SK-N-SH (cell line): ENCODE results near the gene ERC1. TPM values are rescaled to one million over a fixed set of nuclear protein-coding genes. Genes with fewer than 3 reads are reported as not detected.

ENCODE experiments used
- CTCF ChIA-PET: fragments of 300-600, 350-600 bp; formaldehyde crosslinking; extraction: SDS; loops from one replicate; lab custom pipeline; 2021; lab: Yijun Ruan, JAX
- POLR2A ChIA-PET: fragments of 350-600 bp; sonication (Branson Sonifier 250); formaldehyde crosslinking; extraction: SDS; loops from one replicate; lab custom pipeline; 2020; ENCODE audit warnings: antibody characterized with exemption, inconsistent platforms; lab: Yijun Ruan, JAX
- DNase-seq: peaks from one replicate; pipeline ENCODE4 v3.0.0; 2012
- H2AFZ ChIP-seq: fragments of 200-600 bp; sonication (generic); 2 replicates; pipeline ENCODE4 v1.8.1; 2016; ENCODE audit warnings: antibody characterized with exemption, mild to moderate bottlenecking, low read depth
- H3F3A ChIP-seq: fragments of 200-600 bp; sonication (generic); replicated peaks from 2 replicates; pipeline ENCODE3; 2016; ENCODE audit warnings: antibody characterized with exemption, mild to moderate bottlenecking; ENCODE audit not compliant: insufficient read depth
- H3K27ac ChIP-seq, 2 experiments: fragments of 200-500 bp in 1 of 2; fragments of 200-600 bp in 1 of 2; sonication (Bioruptor generic) in 1 of 2; sonication (generic), shearing (Covaris generic) in 1 of 2; 2 replicates each; pipeline versions ENCODE4 v1.5.1 to v1.6.1; 2014 to 2016; ENCODE audit warnings: low read depth in 2 of 2, inconsistent platforms in 1 of 2, low read length in 1 of 2, mild to moderate bottlenecking in 1 of 2, mixed read lengths in 1 of 2
- H3K27me3 ChIP-seq: fragments of 200-600 bp; sonication (generic), shearing (Covaris generic); 2 replicates; pipeline ENCODE4 v1.6.1; 2016; ENCODE audit warnings: mixed run types; ENCODE audit not compliant: insufficient read depth
- H3K36me3 ChIP-seq, 2 experiments: fragments of 200-500 bp in 1 of 2; fragments of 200-600 bp in 1 of 2; sonication (Bioruptor generic) in 1 of 2; sonication (generic) in 1 of 2; replicated peaks in 1 of 2; 2 replicates each; pipeline versions ENCODE3 to v1.5.1; 2014 to 2016; ENCODE audit warnings: low read length in 1 of 2, mild to moderate bottlenecking in 1 of 2; ENCODE audit not compliant: insufficient read depth in 2 of 2, control insufficient read depth in 1 of 2
- H3K4me1 ChIP-seq, 2 experiments: fragments of 200-500 bp in 1 of 2; fragments of 200-600 bp in 1 of 2; sonication (Bioruptor generic) in 1 of 2; sonication (generic), shearing (Covaris generic) in 1 of 2; 2 replicates each; pipeline versions ENCODE4 v1.5.1 to v1.6.1; 2014 to 2016; ENCODE audit warnings: low read depth in 1 of 2, low read length in 1 of 2, mixed run types in 1 of 2; ENCODE audit not compliant: insufficient read depth in 2 of 2, control insufficient read depth in 1 of 2
- H3K4me2 ChIP-seq: fragments of 200-600 bp; sonication (generic), shearing (Covaris generic); 2 replicates; pipeline ENCODE4 v1.6.1; 2017; ENCODE audit warnings: mixed run types
- H3K4me3 ChIP-seq, 2 experiments: fragments of 200-500 bp in 1 of 2; fragments of 200-600 bp in 1 of 2; sonication (Bioruptor generic) in 1 of 2; sonication (generic), shearing (Covaris generic) in 1 of 2; 2 replicates each; pipeline versions ENCODE4 v1.5.1 to v1.8.1; 2014 to 2016; ENCODE audit warnings: low read depth in 2 of 2, inconsistent platforms in 1 of 2, low read length in 1 of 2, mild to moderate bottlenecking in 1 of 2, mixed read lengths in 1 of 2, moderate library complexity in 1 of 2
- H3K79me2 ChIP-seq: fragments of 200-600 bp; sonication (generic); 2 replicates; pipeline ENCODE4 v1.8.1; 2017; ENCODE audit warnings: mild to moderate bottlenecking; ENCODE audit not compliant: insufficient read depth
- H3K9ac ChIP-seq: fragments of 200-600 bp; sonication (generic); 2 replicates; pipeline ENCODE4 v1.6.1; 2017; ENCODE audit warnings: mixed run types
- H3K9me2 ChIP-seq: fragments of 200-600 bp; sonication (generic); 2 replicates; pipeline ENCODE4 v1.6.1; 2017; ENCODE audit warnings: mixed run types
- H3K9me3 ChIP-seq: fragments of 200-600 bp; sonication (generic); 2 replicates; pipeline ENCODE4 v1.6.1; 2017; ENCODE audit warnings: mixed run types, mild to moderate bottlenecking, moderate library complexity
- H4K20me1 ChIP-seq: fragments of 200-600 bp; sonication (generic); 2 replicates; pipeline ENCODE4 v1.6.1; 2017; ENCODE audit warnings: mild to moderate bottlenecking, mixed run types; ENCODE audit not compliant: insufficient read depth
- CHD2 ChIP-seq: fragments of 150-350 bp; IDR thresholded peaks from 2 replicates; pipeline ENCODE4 v1.6.1; 2018; ENCODE audit warnings: low read length; ENCODE audit not compliant: partially characterized antibody
- CTCF ChIP-seq: fragments of 200-600 bp; sonication (generic); IDR thresholded peaks from 2 replicates; pipeline ENCODE4 v1.6.1; 2017; ENCODE audit warnings: antibody characterized with exemption, mild to moderate bottlenecking, moderate library complexity
- EP300 ChIP-seq, 2 experiments: IDR thresholded peaks; 2 replicates each; pipeline versions ENCODE4 v1.4.0 to v1.6.1; 2012; ENCODE audit warnings: borderline replicate concordance in 1 of 2, low read depth in 1 of 2, low read length in 1 of 2
- FOSL2 ChIP-seq: IDR thresholded peaks from 2 replicates; pipeline ENCODE4 v1.4.0; 2012; ENCODE audit warnings: low read depth, mild to moderate bottlenecking, moderate library complexity, borderline replicate concordance
- FOXJ3 ChIP-seq: sonication (generic); formaldehyde crosslinking; IDR thresholded peaks from 2 replicates; pipeline ENCODE4 v1.5.1; 2020; ENCODE audit warnings: mild to moderate bottlenecking, missing genetic modification reagents
- FOXM1 ChIP-seq: IDR thresholded peaks from 2 replicates; pipeline ENCODE4 v1.4.0; 2012; ENCODE audit warnings: low read depth, mild to moderate bottlenecking
- GATA2 ChIP-seq: sonication (generic); formaldehyde crosslinking; IDR thresholded peaks from 2 replicates; pipeline ENCODE4 v1.5.0; 2020; ENCODE audit warnings: mild to moderate bottlenecking, missing genetic modification reagents
- JUND ChIP-seq: IDR thresholded peaks from 2 replicates; pipeline ENCODE4 v1.4.0; 2012
- NFIC ChIP-seq: IDR thresholded peaks from 2 replicates; pipeline ENCODE4 v1.4.0; 2012; ENCODE audit warnings: borderline replicate concordance
- RAD21 ChIP-seq: IDR thresholded peaks from 2 replicates; pipeline ENCODE4 v1.6.1; 2012; ENCODE audit warnings: mild to moderate bottlenecking, low read length
- REST ChIP-seq: IDR thresholded peaks from 2 replicates; pipeline ENCODE4 v1.6.1; 2012; ENCODE audit warnings: mild to moderate bottlenecking, low read depth, low read length, moderate library complexity
- RXRA ChIP-seq: IDR thresholded peaks from 2 replicates; pipeline ENCODE4 v1.4.0; 2012; ENCODE audit warnings: low read depth, mild to moderate bottlenecking, borderline replicate concordance
- SIN3A ChIP-seq: IDR thresholded peaks from 2 replicates; pipeline ENCODE4 v1.6.1; 2012; ENCODE audit warnings: low read depth, mild to moderate bottlenecking, low read length, moderate library complexity, borderline replicate concordance
- SMC3 ChIP-seq: IDR thresholded peaks from 2 replicates; pipeline ENCODE4 v1.6.1; 2012; ENCODE audit warnings: low read depth, low read length, improper control_type of control experiment
- TAF1 ChIP-seq: IDR thresholded peaks from 2 replicates; pipeline ENCODE4 v1.6.1; 2012; ENCODE audit warnings: low read depth, mild to moderate bottlenecking, low read length, moderate library complexity, borderline replicate concordance
- TCF12 ChIP-seq: IDR thresholded peaks from 2 replicates; pipeline ENCODE4 v1.4.0; 2012
- TEAD4 ChIP-seq: IDR thresholded peaks from 2 replicates; pipeline ENCODE4 v1.4.0; 2012; ENCODE audit warnings: mild to moderate bottlenecking, borderline replicate concordance; ENCODE audit not compliant: insufficient read depth
- USF1 ChIP-seq: IDR thresholded peaks from 2 replicates; pipeline ENCODE4 v1.4.0; 2012; ENCODE audit warnings: low read depth, borderline replicate concordance
- USF2 ChIP-seq: fragments of 150-350 bp; IDR thresholded peaks from 2 replicates; pipeline ENCODE4 v1.6.1; 2017; ENCODE audit warnings: antibody characterized with exemption, low read length, low read depth, borderline replicate concordance
- ZBTB33 ChIP-seq: IDR thresholded peaks from 2 replicates; pipeline ENCODE4 v1.4.0; 2012; ENCODE audit warnings: low read depth, borderline replicate concordance
- WGBS: methylation state at CpG from one replicate; pipeline ENCODE4 v1.1.6; 2017; ENCODE audit warnings: low lambda C conversion rate; 5-methylcytosine and 5-hydroxymethylcytosine counted together
- polyA plus RNA-seq, 3 experiments: library from polyadenylated mRNA; depleted of rRNA; stranded (reverse); fragments of >200 nt; gene quantifications; 2 replicates each; pipeline ENCODE4 v1.2.3, GENCODE V29; 2012

Gene ERC1
- polyA plus RNA-seq, 1 of the 3 experiments (the other 2 are of a cell fraction) = 7.5 TPM

GRCh38 chr12:1006255-1006654 is 15.2 kb downstream of the ERC1 start (continued):
- TF ChIP-seq USF2 (no peak), RAD21 (no peak), SIN3A (no peak), FOXJ3 (CRISPR knock-in tag) (no peak)

GRCh38 chr12:1007276-1007675 is 16.3 kb downstream of the ERC1 start:
- Histone ChIP-seq H3K4me3 (no peak overlapping the region), H4K20me1 (0 out of 2 replicates have a peak, but pooled peaks cover 1% of the 10 kb centered on the region), H2AFZ (no peak overlapping the region), H3K9ac (no peak overlapping the region), H3K79me2 (peaks cover 93% of the 10 kb centered on the region), H3K4me1 (peaks cover 0 to 4% of the 10 kb centered on the region in 2 experiments; a peak in 1 of 4 replicates), H3K9me3 (no peaks in the 10 kb centered on the region), H3K9me2 (no peaks in the 10 kb centered on the region), H3K27me3 (no peaks in the 10 kb centered on the region), H3K36me3 (peaks cover 0 to 19% of the 10 kb centered on the region in 2 experiments), H3K27ac (no peak overlapping the region), H3F3A (no peaks in the 10 kb centered on the region), H3K4me2 (no peak overlapping the region)
- ChIA-PET CTCF (interaction anchor here (1.4 kb wide), 1 partner anchor 11 kb away, joined by 4 read pairs; no protein-coding TSS in a partner anchor), POLR2A (no interaction called here)
- DNase-seq = no peak
- TF ChIP-seq GATA2 (no peak), CTCF (no peak), NFIC (no peak), USF1 (no peak), RXRA (no peak), REST (no peak), SIN3A (no peak), EP300 (IDR thresholded peaks at IDR 0.05; ENCODE audit: borderline replicate concordance in 1 of 2, low read depth in 1 of 2, low read length in 1 of 2) (no peak), ZBTB33 (no peak), TCF12 (no peak), CHD2 (no peak), TAF1 (no peak), FOXM1 (no peak), JUND (no peak), SMC3 (no peak), TEAD4 (no peak), FOSL2 (no peak), RAD21 (no peak)
- WGBS = 95% methylated on average over 2 of the region's 2 CpGs
